PC-9 (cell line): ENCODE results near the gene TTLL5.

Experiments used
- EZH2 ChIP-seq: fragments of 200-600 bp; sonication (generic); IDR thresholded peaks from 2 replicates; pipeline ENCODE4 v1.8.0; 2017; ENCODE audit warnings: antibody characterized with exemption, low read depth
- TF ChIP-seq, protein P1 (sequence below): fragments of 200-600 bp; sonication (generic); conservative IDR thresholded peaks from 2 replicates; pipeline ENCODE4 v1.6.1; 2017; ENCODE audit warnings: mixed run types, antibody characterized with exemption, mild to moderate bottlenecking, moderate library complexity

DNA sequence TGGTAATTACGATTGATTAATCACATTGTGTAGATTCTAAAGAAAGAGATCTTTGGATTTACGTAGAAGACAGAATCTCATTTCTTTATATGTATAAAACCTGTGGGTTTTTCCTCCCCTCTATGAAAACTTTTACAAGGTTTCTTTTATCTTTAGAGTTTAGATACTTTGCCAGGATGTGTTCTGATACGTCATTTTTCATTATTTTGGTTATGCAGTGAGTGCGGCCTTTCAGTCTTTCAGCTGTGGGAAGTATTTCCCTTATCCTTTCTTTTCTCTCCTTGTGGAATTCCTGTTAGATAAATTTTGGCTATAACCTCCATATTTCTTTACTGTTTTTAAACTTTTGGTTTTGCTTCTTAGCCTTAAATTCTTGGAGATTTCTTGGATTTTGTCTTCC is 92.7 kb downstream of the TTLL5 start:
- TF ChIP-seq, protein P1, sequence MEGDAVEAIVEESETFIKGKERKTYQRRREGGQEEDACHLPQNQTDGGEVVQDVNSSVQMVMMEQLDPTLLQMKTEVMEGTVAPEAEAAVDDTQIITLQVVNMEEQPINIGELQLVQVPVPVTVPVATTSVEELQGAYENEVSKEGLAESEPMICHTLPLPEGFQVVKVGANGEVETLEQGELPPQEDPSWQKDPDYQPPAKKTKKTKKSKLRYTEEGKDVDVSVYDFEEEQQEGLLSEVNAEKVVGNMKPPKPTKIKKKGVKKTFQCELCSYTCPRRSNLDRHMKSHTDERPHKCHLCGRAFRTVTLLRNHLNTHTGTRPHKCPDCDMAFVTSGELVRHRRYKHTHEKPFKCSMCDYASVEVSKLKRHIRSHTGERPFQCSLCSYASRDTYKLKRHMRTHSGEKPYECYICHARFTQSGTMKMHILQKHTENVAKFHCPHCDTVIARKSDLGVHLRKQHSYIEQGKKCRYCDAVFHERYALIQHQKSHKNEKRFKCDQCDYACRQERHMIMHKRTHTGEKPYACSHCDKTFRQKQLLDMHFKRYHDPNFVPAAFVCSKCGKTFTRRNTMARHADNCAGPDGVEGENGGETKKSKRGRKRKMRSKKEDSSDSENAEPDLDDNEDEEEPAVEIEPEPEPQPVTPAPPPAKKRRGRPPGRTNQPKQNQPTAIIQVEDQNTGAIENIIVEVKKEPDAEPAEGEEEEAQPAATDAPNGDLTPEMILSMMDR, result no peak
- no peak for TF ChIP-seq EZH2
